Measurements from ENCODE around the gene NIPBL. TPM values are rescaled to one million over a fixed set of nuclear protein-coding genes. Genes with fewer than 3 reads are reported as not detected.
"Not testable (repeated sequence)": the region's sequence is repeated elsewhere in the genome, so short reads cannot be mapped to it uniquely, and the experiment has no call there.

The NIPBL gene
- total RNA-seq, 2 donors from 2014 or later = 49.7 to 53.2 TPM

DNA sequence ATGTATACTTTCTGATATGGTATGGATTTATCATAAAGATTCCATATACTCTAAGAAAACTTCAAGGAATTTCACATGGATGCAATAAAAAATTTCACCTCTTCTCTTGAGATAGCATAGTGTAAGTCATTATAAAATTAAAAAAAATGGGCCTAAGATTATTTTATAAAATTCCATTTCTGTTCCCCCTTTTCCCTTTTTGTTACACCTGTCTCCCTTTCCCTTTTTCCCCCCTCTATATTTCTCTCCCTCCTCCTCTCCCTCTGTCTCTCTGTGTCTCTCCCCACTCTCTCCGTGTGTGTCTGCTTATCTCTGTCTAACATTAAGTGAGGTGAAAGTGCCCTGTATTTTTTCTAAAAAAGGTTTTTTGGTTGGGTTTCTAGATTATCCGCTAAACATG is 180.2 kb downstream of the NIPBL start:
- intact Hi-C loops (cut with DNase I, micrococcal nuclease) = no loop called here

DNA sequence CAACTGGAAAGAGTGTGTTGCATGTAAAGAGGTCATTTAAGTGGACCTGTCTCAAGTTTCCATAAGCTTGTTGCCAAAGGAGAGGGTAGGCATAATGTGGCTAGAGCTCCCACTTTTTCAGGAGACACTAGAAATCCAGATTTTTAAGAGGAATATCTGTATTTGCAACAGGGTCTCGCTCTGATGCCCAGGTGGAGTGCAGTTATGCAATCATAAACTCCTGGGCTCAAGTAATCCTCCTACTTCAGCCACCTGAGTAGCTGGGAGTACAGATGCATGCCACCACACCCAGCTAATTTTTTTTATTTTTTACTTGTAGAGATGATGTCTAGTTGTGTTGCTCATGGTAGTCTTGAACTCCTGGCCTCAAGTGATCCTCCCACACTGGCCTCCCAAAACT is 183.5 kb downstream of the NIPBL start:
- no peak for DNase-seq
- intact Hi-C loops (cut with DNase I, micrococcal nuclease) = no loop called here
- ATAC-seq = no peak

More for the DNA sequence above, 180.2 kb downstream of the NIPBL start:
- ATAC-seq (no peak), DNase-seq (no peak)

DNA sequence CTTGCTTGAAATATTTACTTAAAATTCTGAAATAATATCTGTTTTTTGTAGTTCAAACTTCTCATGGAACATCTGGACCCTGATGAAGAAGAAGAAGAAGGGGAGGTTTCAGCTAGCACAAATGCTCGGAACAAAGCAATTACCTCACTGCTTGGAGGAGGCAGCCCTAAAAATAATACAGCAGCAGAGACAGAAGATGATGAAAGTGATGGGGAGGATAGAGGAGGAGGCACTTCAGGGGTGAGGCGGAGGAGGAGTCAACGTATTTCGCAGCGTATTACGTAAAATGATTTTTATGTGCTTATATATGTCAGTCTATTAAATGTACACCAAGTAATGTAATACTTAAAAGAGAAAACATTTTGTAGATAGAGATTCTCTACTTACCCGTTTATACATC is 187.2 kb downstream of the NIPBL start:
- no peak for ATAC-seq
- intact Hi-C loops (cut with DNase I, micrococcal nuclease) = no loop called here
- no peak for DNase-seq

DNA sequence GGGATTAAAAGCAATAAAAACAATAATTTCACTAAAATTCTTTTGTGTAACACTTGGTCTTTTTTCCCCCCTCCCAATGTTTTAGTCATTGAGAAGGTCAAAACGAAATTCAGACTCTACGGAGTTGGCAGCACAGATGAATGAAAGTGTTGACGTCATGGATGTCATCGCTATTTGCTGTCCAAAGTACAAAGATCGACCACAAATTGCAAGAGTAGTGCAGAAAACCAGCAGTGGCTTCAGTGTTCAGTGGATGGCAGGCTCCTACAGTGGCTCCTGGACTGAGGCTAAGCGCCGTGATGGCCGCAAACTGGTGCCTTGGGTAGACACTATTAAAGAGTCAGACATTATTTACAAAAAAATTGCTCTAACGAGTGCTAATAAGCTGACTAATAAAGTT is 187.9 kb downstream of the NIPBL start:
- DNase-seq = no peak
- ATAC-seq = no peak
- intact Hi-C loops (cut with DNase I, micrococcal nuclease) = no loop called here

DNA sequence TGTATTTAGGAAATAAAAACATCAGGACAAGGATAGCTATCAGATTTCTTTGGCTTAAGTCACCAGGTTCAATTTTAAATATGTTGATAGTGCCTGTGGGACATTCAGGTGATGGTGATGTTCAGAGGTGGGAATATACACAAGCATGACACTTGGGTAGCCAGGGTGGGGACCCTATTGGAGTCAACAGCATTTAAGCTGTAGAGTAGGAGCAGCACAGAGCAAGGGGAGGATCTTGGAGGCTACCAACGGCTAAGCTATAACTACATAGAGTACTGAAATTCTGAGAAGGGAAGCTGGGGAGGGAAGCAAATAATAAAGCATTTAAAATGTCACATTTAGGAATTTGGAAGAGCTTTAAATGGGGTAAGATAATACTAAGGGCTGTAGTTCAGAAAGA is 194.9 kb downstream of the NIPBL start:
- ATAC-seq (peak; percentile 21), DNase-seq (no peak)
- intact Hi-C loops (cut with DNase I, micrococcal nuclease) = no loop called here

DNA sequence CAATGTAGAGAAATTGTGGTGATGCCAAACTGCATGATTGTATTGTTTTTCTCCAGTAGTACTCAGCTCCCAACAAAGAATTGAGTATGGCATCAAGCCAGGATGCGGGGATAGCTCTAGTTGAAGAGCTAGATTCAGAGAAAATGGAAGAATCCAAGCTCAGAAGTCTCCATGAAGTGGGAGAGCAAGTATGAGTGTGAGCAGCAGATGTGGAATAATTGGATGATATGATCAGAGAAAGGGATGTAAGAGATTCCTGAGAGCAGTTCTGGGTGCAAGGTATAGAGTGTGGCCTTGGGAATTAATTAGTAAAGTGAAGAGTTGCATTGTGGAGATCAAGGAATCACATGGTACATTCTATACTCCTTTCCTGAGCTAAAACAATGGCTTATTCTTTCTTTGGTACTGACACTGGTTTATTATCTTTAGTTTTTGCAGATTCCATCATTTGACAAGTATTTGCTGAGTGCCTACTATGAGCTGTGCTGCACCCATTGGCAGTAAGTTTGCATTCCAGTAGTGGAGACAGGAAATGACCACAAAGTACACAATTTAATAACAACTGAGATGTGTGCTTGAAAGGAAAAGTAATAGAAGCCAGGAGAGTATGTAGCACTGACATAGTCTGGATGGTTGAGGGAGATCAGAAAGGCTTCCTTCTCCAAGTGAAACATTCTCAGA is 195.5 kb downstream of the NIPBL start:
- no peak for DNase-seq
- ATAC-seq = peak; percentile 29
- intact Hi-C loops (cut with DNase I, micrococcal nuclease) = no loop called here

DNA sequence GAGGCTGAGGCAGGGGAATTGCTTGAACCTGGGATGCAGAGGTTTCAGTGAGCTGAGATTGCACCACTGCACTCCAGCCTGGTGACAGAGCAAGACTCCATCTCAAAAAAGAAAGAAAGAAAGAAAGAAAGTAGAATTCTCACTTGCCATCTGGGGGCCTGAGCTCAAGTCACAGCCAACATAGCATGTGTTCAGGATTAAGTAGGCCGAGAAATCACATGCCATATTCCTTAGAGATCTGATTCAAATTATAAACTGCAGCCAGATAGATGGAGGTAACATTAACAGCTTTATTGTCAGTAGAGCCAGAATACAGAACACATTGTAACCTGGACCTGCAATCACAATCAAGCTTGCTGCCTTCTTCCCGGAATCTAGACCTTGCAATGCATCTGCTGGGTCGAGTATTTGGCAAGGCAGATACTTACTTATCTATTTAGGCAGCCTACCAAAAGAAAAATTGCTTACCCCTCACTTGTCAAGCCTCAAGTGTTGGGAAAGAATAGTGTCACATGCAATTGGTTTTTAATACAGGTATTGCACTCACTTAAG is 198.9 kb downstream of the NIPBL start:
- ATAC-seq = no peak
- intact Hi-C loops (cut with DNase I, micrococcal nuclease) = no loop called here
- DNase-seq = no peak

DNA sequence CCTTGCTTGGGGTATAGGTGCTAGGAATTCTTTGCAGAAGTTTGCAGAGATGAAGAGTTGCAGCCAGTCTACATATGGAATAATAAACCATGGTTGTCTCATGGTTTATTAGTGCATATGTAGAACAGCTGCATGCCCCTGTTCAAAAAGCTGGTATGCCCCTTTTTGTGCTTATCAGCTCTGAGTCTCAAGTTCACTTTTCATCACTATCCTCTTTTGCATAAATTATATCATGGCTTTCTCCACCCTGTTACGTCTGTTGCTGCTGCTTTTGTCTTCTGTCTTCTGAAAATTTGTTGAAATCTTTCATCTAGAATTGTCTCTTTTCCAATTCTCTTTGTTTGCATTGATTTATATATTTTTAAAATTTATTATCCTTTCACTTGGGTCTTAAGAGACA is 200.6 kb downstream of the NIPBL start:
- DNase-seq = no peak
- no peak for ATAC-seq
- intact Hi-C loops (cut with DNase I, micrococcal nuclease) = no loop called here

DNA sequence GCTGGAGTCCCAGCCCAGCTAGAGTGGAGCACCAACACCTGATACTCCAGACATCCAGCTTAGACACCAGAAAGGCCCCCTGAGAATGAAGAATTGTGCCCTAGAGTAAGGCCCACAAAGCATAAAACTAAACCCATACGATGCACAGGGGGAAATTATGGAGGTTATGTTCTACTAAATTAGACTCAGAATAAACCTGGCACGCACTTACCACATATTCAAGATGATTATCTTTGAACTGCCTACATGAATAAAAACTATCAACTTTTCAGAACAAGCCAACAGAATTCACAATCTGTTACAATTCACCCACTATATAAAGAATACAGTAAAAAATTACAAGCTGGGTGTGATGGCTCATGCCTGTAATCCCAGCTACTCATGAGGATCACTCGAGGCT is 204.1 kb downstream of the NIPBL start:
- ATAC-seq = no peak
- intact Hi-C loops (cut with DNase I, micrococcal nuclease) = no loop called here
- no peak for DNase-seq

DNA sequence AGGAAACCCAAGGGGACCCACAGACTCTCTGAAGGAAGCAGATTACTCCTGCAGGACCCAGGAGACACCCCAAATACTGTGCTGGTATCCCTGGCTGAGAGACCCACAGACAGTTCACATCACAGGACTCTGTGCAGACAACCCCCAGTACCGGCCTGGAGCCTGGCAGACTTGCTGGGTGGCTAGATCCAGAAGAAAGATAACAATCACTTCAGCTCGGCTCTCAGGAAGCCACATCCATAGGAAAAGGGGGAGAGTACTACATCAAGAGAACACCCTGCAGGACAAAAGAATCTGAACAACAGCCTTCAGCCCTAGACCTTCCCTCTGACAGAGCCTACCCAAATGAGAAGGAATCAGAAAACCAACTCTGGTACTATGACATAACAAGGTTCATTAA is 206.4 kb downstream of the NIPBL start:
- intact Hi-C loops (cut with DNase I, micrococcal nuclease); DNase-seq; ATAC-seq: not testable (repeated sequence)

DNA sequence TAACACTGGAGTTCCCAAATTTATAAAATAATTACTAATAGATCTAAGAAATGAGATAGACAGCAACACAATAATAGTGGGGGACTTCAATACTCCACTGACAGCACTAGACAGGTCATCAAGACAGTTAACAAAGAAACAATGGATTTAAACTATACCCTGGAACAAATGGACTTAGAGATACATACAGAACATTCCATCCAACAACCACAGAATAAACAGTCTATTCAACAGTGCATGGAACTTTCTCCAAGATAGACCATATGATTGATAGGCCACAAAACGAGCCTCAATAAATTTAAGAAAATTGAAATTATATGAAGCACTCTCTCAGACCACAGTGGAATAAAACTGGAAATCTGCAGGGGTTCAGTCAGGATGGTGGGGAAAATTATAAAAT is 209.5 kb downstream of the NIPBL start:
- intact Hi-C loops (cut with DNase I, micrococcal nuclease); ATAC-seq; DNase-seq: not testable (repeated sequence)

DNA sequence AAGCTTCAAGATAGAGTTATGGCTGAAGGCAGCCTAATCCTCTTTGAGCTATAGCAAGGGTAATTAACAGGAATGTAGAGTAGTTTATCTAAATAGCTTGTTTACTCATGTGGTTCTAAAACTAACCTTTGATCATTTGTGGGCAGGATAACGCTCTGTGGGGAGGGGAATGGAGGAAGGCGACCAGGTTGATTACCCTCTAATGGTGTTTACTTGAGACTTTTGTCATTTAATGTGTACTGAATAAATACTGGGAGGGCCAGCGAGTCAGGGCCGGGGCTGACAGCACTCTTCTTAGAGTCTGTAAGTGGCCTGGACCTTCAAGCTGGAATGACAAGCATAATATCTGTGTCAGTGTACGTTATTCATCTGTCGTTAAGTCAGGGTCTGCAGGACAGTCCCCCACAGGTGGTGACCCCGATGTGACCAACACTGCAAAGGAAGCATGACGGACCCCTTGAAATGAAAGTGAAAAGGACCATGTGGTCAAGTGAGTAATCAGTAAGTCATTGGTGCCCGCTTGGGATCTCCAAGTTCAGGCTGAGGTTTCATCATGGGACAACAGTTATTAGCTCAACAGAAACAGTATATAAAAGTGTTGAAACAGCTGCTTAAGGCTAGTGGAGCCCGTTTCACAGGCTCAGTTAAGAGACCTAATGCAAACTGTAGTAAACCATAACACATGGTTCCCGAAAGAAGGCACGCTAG is 210.1 kb downstream of the NIPBL start:
- peak; percentile 89 for ATAC-seq
- peak in 1 of 2 donors; percentile 20 for DNase-seq
- intact Hi-C loops (cut with DNase I, micrococcal nuclease) = no loop called here

DNA sequence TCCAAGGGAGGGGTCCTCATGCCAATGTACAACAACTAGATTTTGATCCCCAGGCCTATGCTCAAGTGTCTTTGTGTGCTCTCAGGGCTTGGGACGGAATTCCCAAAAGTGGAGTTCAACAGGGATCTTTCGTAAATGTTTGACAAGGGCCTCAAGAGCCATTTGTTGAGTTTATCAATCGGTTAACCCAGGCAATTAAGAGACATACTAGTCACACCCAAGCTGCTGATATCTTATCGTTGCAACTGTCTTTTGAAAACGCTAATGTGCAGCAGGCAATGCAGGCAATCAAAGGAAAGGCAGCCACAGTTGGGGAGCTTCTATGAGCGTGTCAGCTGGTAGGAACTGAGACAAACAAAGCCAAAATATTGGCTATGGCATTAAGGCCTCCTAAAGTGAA is 211.4 kb downstream of the NIPBL start:
- DNase-seq = no peak
- ATAC-seq = no peak
- intact Hi-C loops (cut with DNase I, micrococcal nuclease) = no loop called here

DNA sequence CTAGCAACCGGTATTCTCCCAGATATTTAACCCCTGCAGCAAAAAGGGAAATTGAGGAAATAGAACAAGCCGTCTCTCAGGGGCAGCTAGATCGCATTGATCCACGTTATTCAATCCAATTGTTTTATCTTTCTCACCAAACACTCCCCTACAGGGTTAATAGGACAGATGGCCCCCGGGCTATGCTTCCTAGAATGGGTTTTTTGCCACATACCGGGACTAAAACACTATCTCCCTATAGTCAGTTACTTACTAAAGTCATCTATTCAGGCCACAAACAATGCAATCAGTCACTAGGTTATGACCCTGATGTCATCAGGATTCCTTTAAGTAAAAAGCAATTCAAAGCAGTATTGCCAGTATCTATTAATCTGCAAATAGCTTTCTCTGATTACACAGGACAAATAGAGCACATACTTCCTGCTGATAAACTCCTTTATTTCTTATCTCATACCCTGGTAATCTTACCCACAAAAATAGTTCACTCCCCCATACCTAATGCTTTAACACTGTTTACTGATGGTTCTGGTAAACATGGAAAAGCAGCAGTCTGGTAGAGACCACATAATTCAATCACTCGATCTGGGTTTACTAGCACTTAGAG is 213.7 kb downstream of the NIPBL start:
- intact Hi-C loops (cut with DNase I, micrococcal nuclease) = no loop called here
- DNase-seq (no peak), ATAC-seq (no peak)

DNA sequence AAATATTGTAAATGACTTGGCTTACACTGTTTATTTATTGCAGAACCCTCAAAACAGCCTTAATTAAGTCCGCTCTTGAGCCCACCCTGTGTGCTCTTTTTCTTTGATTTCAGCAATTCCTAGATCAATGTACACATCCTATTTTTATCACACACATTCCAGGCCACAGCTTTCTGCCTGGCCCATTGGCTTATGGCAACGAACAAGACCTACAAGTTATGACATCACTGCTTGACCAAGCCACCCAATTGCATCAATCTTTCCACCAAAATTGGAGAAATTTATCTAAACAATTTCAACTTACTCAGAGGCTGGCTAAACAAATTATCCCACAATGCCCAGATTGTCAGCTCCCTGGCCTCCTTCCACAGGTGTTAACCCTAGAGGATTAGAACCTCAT is 214.2 kb downstream of the NIPBL start:
- intact Hi-C loops (cut with DNase I, micrococcal nuclease) = no loop called here
- no peak for ATAC-seq
- no peak for DNase-seq

DNA sequence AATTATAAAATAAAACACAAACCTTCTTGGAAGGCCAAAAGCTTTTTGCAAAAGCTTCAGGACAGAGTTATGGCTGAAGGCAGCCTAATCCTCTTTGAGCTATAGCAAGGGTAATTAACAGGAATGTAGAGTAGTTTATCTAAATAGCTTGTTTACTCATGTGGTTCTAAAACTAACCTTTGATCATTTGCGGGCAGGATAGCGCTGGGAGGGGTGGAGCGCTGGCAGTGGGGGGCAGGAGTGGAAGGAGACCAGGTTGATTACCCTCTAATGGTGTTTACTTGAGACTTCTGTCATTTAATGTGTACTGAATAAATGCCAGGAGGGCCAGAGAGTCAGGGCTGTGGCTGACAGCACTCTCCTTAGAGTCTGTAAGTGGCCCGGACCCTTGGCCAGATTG is 217.2 kb downstream of the NIPBL start:
- intact Hi-C loops (cut with DNase I, micrococcal nuclease) = not testable (repeated sequence)
- peak; percentile 25 to 39 for DNase-seq

DNA sequence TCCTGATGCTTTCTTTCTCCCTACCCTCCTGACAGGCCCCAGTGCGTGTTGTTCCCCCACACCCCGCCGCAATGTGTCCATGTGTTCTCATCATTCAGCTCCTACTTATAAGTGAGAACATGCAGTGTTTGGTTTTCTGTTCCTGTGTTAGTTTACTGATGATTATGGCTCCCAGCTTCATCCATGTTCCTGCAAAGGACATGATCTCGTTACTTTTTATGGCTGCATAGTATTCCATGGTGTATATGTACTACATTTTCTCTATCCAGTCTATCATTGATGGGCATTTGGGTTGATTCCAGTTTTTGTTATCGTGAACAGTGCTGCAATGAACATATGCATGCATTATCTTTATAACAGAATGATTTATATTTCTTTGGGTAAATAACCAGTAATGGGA is 222.7 kb downstream of the NIPBL start:
- not testable (repeated sequence) for ATAC-seq, DNase-seq

More for the DNA sequence above, 217.2 kb downstream of the NIPBL start:
- peak; percentile 96 for ATAC-seq

DNA sequence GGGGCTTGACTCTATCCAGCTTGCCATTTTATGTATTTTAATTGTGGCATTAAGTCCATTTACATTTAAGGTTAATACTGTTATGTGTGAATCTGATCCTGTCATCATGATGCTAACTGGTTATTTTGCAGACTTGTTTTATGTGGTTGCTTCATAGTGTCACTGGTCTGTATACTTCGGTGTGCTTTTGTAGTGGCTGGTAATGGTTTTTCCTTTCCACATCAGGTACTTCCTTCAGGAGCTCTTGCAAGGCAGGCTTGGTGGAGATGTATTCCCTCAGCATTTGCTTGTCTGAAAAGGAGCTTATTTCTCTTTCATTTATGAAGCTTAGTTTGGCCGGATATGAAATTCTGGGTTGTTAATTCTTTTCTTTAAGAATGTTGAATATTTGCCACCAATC is 226.7 kb downstream of the NIPBL start:
- intact Hi-C loops (cut with DNase I, micrococcal nuclease) = no loop called here
- DNase-seq = no peak
- ATAC-seq = no peak

More for the DNA sequence above, 222.7 kb downstream of the NIPBL start:
- intact Hi-C loops (cut with DNase I, micrococcal nuclease) = not testable (repeated sequence)

DNA sequence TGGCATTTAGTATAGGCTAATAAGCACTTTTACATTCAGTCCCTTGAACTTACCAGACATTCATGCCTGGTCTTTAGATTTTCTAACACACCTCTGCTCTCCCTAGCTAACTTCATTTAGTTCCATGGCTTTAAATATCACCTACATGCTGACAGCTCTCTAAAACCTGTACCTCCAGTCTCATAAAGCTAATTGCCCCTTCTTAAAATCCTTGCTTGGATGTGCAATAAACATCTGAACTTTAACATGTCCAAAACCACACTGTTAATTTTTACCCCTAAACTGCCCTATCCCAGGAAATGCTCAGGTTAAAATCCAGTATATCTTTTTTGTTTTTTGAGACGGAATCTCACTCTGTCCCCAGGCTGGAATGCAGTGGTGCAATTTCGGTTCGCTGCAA is 232.8 kb downstream of the NIPBL start:
- intact Hi-C loops (cut with DNase I, micrococcal nuclease) = no loop called here
- no peak for DNase-seq
- peak; percentile 85 for ATAC-seq

DNA sequence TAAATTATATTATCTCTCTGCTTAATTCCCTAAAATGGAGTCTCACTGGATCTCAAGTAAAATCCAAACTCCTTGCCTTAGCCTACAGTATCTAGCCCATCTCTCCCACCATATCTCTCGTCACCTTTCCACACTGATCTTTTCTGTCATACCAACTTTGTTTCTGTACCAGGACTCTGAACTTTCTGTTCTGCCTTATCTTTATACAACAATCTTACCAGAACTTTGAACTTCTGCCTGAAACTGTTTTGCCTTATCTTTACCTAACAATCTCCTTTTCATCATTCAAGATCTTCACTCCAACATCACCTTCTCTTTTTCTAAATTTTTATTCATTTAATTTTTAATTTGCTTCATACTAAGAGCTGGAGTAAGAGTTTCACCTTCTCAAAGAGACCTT is 233.6 kb downstream of the NIPBL start:
- peak; percentile 82 for ATAC-seq
- DNase-seq = no peak
- intact Hi-C loops (cut with DNase I, micrococcal nuclease) = no loop called here
